GM18505 (cell line): ENCODE data around the gene PROK2.

Experiments
- ATAC-seq: cut with Tn5 transposase; IDR thresholded peaks from one replicate; pipeline ENCODE4 v1.9.1; 2021; ENCODE audit not compliant: unreplicated experiment
- POLR2A ChIP-seq: IDR thresholded peaks from 4 replicates; pipeline ENCODE4 v1.6.1; 2011; ENCODE audit warnings: borderline replicate concordance; ENCODE audit not compliant: insufficient read depth, insufficient read length; ENCODE audit errors: extremely low read depth

Gene PROK2, protein sequence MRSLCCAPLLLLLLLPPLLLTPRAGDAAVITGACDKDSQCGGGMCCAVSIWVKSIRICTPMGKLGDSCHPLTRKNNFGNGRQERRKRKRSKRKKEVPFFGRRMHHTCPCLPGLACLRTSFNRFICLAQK

DNA sequence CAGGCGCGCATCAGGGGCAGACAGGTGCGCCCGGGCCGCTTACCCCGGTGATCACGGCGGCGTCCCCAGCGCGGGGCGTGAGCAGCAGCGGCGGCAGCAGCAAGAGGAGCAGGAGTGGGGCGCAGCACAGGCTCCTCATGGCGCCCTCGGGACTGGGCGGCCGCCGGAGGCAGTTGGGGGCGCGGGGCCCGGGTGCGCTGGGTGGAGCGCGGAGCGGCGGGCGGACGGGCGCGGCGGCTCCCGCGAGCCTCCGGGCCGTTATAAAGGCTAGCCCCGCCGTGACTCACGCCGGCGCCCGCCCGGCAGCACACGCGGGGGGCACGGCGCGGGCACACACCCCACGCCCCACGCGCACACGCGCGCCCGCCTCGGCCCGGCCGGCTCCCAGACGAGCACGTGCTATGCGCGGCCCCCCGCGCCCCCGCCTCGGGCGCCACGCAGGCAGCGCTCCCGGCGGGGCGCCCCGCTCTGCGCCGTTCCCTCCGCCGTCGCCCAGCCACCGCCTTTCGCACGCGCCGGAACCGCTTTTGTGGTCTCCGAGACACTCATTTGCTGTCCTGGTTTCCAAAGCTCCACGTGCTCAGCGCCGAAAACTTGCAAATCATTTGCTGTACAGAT, at the start of gene PROK2:
Gene PROK2, minus strand, starts transcription at position 235 of the 618 bp plus-strand sequence. Its CDS starts 96 bp downstream, at position 139.
- ATAC-seq = no peak
- TF ChIP-seq POLR2A = no peak

- no peak for TF ChIP-seq POLR2A
- ATAC-seq = no peak
Observed at GRCh38 chr3:71831599-71831998, 46.7 kb upstream of the PROK2 start.

GRCh38 chr3:71825551-71826283, 40.8 kb upstream of the PROK2 start:
- TF ChIP-seq POLR2A = no peak
- ATAC-seq = no peak

DNA sequence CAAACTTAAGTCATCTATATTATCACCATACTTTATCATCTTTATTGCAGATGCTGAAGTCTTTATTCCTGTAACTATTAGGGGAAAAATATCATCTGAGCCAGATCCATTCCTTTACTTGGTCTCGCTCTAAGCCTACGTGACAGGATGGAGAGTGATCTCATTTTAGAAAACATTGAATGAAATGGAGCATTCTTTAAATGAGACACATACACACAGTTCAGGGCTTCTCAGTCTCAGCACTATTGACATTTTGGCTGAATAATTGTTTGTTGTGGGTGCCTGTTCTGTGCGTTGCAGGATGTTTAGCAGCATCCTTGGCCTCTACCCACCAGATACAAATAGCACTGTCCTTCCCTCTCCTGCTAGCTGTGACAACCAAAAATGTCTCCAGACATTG, 36.2 kb upstream of the PROK2 start:
- no peak for ATAC-seq
- no peak for TF ChIP-seq POLR2A

DNA sequence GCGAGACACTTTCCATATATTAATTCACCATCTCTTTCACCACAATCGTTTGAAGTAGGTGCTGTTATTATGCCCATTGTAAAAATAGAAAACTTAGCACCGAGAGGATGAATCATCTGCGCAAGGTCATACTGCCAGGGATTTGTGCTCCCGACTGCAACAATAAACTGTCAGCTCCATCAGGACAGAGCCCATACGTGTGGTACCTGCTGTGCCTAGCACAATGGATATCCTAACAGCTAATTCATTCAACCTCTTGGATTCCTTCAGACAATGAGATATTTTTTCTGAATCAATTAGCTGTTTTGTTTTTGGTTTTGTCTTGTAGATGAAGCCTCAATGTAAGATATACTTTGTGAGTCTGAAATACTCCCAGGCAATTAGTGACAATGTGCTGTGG, 32.3 kb upstream of the PROK2 start:
- no peak for ATAC-seq
- TF ChIP-seq POLR2A = no peak

DNA sequence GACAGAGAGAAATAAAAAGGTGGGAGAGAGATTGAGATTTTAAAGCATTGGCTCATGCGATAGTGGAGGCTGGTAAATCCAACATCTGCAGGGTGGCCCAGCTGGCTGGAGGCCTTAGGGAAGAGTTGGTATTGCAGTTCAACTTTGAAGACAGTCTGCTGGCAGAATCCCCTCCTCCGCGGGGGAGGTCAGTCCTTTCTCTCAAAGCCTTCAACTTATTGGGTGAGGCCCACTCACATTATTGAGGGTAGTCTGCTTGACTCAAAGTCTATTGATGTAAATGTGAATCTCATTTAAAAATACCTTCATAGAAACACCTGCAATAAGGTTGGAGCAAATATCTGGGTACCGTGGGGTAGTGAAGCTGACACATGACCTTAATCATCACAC, 31.8 kb upstream of the PROK2 start:
- TF ChIP-seq POLR2A = no peak

DNA sequence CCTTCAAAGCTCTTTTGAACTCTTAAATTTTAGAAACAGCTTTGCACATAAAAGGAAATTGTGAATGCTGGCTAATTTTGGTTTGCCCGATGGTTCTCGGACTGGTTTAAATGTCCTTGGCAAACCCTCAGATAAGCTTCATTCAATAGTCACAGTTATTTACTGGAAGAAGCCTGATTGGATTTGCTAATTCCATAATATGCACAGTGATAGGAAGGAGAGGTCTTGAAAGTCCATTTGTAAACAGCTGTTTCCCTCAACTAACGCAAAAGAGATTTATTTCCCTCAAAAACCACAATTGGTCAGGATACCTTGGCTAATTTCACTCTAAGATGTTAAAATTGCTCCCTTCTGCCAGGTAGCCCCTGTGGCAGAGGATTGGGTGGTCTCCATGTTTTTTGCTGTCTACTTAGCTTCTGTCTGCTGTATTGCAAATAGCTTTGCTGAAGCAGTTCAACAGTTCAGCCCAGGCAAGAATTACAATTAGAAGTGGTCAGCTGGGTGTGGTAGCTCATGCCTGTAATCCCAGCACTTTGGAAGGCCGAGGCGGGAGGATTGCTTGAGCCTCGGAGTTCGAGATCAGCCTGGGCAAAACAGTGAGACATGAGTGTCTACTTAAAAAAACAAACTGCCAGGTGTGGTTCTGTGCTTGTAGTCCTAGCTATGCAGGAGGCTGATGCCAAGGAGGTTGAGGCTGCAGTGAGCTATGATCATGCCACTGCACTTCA, 30.6 kb upstream of the PROK2 start:
- no peak for TF ChIP-seq POLR2A
- no peak for ATAC-seq

More for the DNA sequence above, 31.8 kb upstream of the PROK2 start:
- ATAC-seq = no peak

DNA sequence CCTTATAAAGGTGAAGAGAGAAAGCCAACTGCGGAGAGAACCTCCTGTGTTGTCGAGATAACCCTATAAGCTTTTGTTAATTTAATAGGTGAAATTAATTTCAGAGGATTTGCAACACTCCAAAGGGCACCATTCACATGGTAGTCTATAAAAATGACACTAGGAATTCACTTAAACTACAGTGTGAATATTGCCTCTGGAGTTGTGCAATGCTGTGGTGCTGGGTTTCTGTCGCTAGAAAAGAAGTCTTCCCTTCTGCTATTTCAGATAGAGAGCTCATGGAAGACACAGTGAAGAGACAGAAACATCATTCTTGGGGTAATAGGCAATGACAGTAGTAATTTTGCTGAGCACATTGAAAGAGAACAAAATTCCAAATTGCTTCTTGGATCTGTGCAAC, 28.8 kb upstream of the PROK2 start:
- no peak for TF ChIP-seq POLR2A
- no peak for ATAC-seq

DNA sequence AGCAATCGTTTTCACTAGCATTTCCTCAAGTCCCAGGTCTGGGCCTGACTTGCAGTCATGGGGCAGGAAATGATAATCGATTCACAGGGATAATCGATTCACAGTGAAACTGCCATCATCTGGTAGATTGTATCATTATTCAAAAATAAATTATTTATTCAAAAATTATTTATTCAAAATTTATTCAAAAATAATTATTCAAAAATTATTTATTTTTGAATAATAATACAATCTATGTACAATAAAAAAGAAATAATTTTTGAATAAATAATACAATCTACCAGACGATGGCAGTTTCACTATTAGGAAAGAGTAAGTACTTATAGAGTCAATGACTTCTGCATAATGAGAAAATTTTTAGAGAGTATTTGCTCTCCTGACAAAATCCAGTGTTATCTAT, 28.1 kb upstream of the PROK2 start:
- ATAC-seq = no peak
- TF ChIP-seq POLR2A = no peak

- no peak for ATAC-seq
- TF ChIP-seq POLR2A = no peak
Observed at GRCh38 chr3:71810056-71810455, 25.1 kb upstream of the PROK2 start.

DNA sequence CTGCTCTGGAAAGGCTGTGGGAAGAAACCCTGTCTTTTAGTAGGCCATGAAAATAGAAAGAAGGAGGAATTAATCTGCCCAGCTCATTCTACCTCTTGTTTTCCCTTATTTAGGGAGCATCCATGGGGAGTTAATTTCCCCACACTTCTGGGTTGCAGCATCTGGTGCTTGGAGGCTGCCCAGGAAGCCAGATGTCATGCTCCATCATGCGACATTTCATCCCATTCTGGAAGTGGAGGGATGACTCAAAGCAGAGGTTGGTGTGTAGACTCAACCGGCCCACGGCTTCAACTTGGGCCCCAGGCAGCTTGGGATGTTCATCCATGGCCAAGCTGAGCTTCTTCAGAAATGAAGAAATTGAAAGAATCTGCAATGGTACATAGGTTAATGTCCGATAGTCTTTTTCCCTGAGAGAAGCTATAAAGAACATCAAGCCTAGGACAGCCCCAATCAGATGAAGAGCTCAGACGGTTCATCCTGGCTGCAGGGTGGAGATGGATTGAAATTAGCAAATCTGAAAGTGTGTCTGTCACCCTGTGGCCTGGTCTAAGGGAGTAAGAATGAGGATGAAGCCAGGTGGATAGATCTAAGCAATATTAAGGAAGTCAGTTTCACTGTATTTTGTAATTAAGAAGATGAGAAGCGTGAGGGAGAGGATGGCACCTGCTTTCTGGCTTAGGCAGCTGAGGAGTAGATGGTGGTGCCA, 24.5 kb upstream of the PROK2 start:
- no peak for ATAC-seq
- no peak for TF ChIP-seq POLR2A

DNA sequence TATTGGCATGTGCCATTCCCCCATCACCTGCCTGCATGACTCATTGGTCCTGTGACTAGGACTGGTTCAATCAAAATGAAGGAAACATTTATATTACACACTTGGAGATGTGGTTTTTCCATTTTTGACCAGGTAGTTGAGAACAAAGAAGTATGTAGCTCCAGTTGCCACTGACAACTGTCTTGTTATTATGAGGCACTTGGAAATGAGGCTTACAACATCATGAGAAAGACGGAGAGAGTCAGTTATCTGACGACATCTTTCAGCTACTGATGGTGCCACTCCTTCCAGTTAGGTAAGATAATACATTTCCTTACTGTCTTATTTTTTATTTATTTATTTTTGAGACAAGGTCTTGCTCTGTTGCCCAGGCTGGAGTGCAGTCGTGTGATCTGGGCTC, 21.8 kb upstream of the PROK2 start:
- no peak for ATAC-seq
- TF ChIP-seq POLR2A = no peak

- no peak for TF ChIP-seq POLR2A
- ATAC-seq = no peak
Observed at GRCh38 chr3:71805691-71806090, 20.7 kb upstream of the PROK2 start.
